ENCODE results near the gene BCAP31.
"Not testable (repeated sequence)": the region's sequence is repeated elsewhere in the genome, so short reads cannot be mapped to it uniquely, and the experiment has no call there.

The BCAP31 gene

GRCh38 chrX:153709726-153710674, 14.2 kb downstream of the BCAP31 start:
- DNase-seq (ENCODE audit: low read depth) = no peak

- DNase-seq (ENCODE audit: low read depth) = no peak
These were observed 15.8 kb downstream of the BCAP31 start for GRCh38 chrX:153708415-153708814.

GRCh38 chrX:153707406-153707805, 16.8 kb downstream of the BCAP31 start:
- no peak for DNase-seq (ENCODE audit: low read depth)

GRCh38 chrX:153706799-153707198, 17.4 kb downstream of the BCAP31 start:
- no peak for DNase-seq (ENCODE audit: low read depth)

GRCh38 chrX:153705403-153706060, 18.7 kb downstream of the BCAP31 start:
- not testable (repeated sequence) for DNase-seq (ENCODE audit: low read depth)

GRCh38 chrX:153704631-153705402, 19.4 kb downstream of the BCAP31 start:
- not testable (repeated sequence) for DNase-seq (ENCODE audit: low read depth)

GRCh38 chrX:153704021-153704526, 20.1 kb downstream of the BCAP31 start:
- no peak for DNase-seq (ENCODE audit: low read depth)

GRCh38 chrX:153703036-153703370, 21.2 kb downstream of the BCAP31 start:
- no peak for DNase-seq (ENCODE audit: low read depth)

GRCh38 chrX:153702336-153703035, 21.7 kb downstream of the BCAP31 start:
- no peak for DNase-seq (ENCODE audit: low read depth)

- no peak for DNase-seq (ENCODE audit: low read depth)
These were observed 22.5 kb downstream of the BCAP31 start for GRCh38 chrX:153701706-153702105.

- DNase-seq (ENCODE audit: low read depth) = no peak
These were observed 23.2 kb downstream of the BCAP31 start for GRCh38 chrX:153700967-153701366.

- DNase-seq (ENCODE audit: low read depth) = no peak
These were observed 23.7 kb downstream of the BCAP31 start for GRCh38 chrX:153700376-153700945.

GRCh38 chrX:153699784-153700371, 24.3 kb downstream of the BCAP31 start:
- not testable (repeated sequence) for DNase-seq (ENCODE audit: low read depth)

- not testable (repeated sequence) for DNase-seq (ENCODE audit: low read depth)
These were observed 24.9 kb downstream of the BCAP31 start for GRCh38 chrX:153699210-153699783.

- DNase-seq (ENCODE audit: low read depth) = no peak
These were observed 26.0 kb downstream of the BCAP31 start for GRCh38 chrX:153697924-153698865.

GRCh38 chrX:153696986-153697722, 27.0 kb downstream of the BCAP31 start:
- DNase-seq (ENCODE audit: low read depth) = not testable (repeated sequence)

- not testable (repeated sequence) for DNase-seq (ENCODE audit: low read depth)
These were observed 27.6 kb downstream of the BCAP31 start for GRCh38 chrX:153696538-153696937.

- DNase-seq (ENCODE audit: low read depth) = no peak
These were observed 28.1 kb downstream of the BCAP31 start for GRCh38 chrX:153696100-153696499.

Data from activated T-helper 1 cell treated with Interleukin-2 at 50 U/mL for 16 hours (primary cell).